ENCODE measurements around the gene UBAC2. TPM values are rescaled to one million over a fixed set of nuclear protein-coding genes. Genes with fewer than 3 reads are reported as not detected.
"Not testable (repeated sequence)": the region's sequence is repeated elsewhere in the genome, so short reads cannot be mapped to it uniquely, and the experiment has no call there.

UBAC2 gene
- total RNA-seq, 1 donor from 2014 or later = 87.7 TPM

GRCh38 chr13:99227909-99228688 is 27.4 kb downstream of the UBAC2 start:
- Histone ChIP-seq H3K4me2 (no peak overlapping the region), H3K27me3 (no peaks in the 10 kb centered on the region), H3K79me2 (ENCODE audit: low read depth) (peaks cover 96% of the 10 kb centered on the region), H3K4me3 (no peak overlapping the region), H3K36me3 (no peaks in the 10 kb centered on the region), H3F3A (ENCODE audit: low read depth) (no peaks in the 10 kb centered on the region), H3K27ac (no peak overlapping the region), H3K9me3 (ENCODE audit: low read depth) (no peaks in the 10 kb centered on the region), H3K4me1 (peaks cover 17% of the 10 kb centered on the region), H3K9ac (no peak overlapping the region), H4K20me1 (ENCODE audit: low read depth) (peaks cover 57% of the 10 kb centered on the region), H2AFZ (replicated peaks) (no peak overlapping the region)
- H3K4me1 Mint-ChIP-seq = peaks cover 8% of the 10 kb centered on the region
- H3K4me3 Mint-ChIP-seq = no peak overlapping the region
- TF ChIP-seq EZH2 (IDR thresholded peaks at IDR 0.05) = no peak
- no peak for TF ChIP-seq CTCF (IDR thresholded peaks at IDR 0.05)
- TF ChIP-seq EZH2phosphoT487 (IDR thresholded peaks at IDR 0.05) = no peak
- H3K27ac Mint-ChIP-seq = no peak overlapping the region
- no peaks in the 10 kb centered on the region for H3K27me3 Mint-ChIP-seq (ENCODE audit: insufficient read depth, low read depth)
- H3K9me3 Mint-ChIP-seq = peaks cover 8% of the 10 kb centered on the region
- peaks cover 21% of the 10 kb centered on the region for H3K36me3 Mint-ChIP-seq
- DNase-seq (ENCODE audit: low spot score) = no peak

GRCh38 chr13:99228737-99229691 is 28.4 kb downstream of the UBAC2 start:
- DNase-seq (ENCODE audit: low spot score) = no peak
- no peak overlapping the region for H2AFZ ChIP-seq (replicated peaks)
- peaks cover 95% of the 10 kb centered on the region for H3K79me2 ChIP-seq (ENCODE audit: low read depth)
- H3K4me2 ChIP-seq = no peak overlapping the region
- Mint-ChIP-seq H3K4me3 (no peak overlapping the region), H3K27ac (no peak overlapping the region), H3K9me3 (no peaks in the 10 kb centered on the region), H3K36me3 (peaks cover 18% of the 10 kb centered on the region), H3K27me3 (ENCODE audit: insufficient read depth, low read depth) (no peaks in the 10 kb centered on the region), H3K4me1 (peaks cover 8% of the 10 kb centered on the region)
- no peaks in the 10 kb centered on the region for H3F3A ChIP-seq (ENCODE audit: low read depth)
- peaks cover 12% of the 10 kb centered on the region for H3K4me1 ChIP-seq
- H4K20me1 ChIP-seq (ENCODE audit: low read depth) = peaks cover 53% of the 10 kb centered on the region
- H3K4me3 ChIP-seq = no peak overlapping the region
- no peak overlapping the region for H3K27ac ChIP-seq
- no peaks in the 10 kb centered on the region for H3K27me3 ChIP-seq
- H3K36me3 ChIP-seq = no peaks in the 10 kb centered on the region
- no peak overlapping the region for H3K9ac ChIP-seq
- H3K9me3 ChIP-seq (ENCODE audit: low read depth) = no peaks in the 10 kb centered on the region
- TF ChIP-seq CTCF (IDR thresholded peaks at IDR 0.05) = no peak

- H3K9me3 ChIP-seq (ENCODE audit: low read depth); H2AFZ ChIP-seq (replicated peaks); H3K9ac ChIP-seq; H3K27ac ChIP-seq; DNase-seq (ENCODE audit: low spot score); H3K4me3 Mint-ChIP-seq; H3K4me2 ChIP-seq; H3K9me3 Mint-ChIP-seq; H3K27ac Mint-ChIP-seq; H3K27me3 Mint-ChIP-seq (ENCODE audit: insufficient read depth, low read depth); H3K4me1 ChIP-seq; H3F3A ChIP-seq (ENCODE audit: low read depth); H3K4me1 Mint-ChIP-seq; H3K36me3 ChIP-seq; H3K27me3 ChIP-seq; H3K4me3 ChIP-seq: not testable (repeated sequence)
- peaks cover 18% of the 10 kb centered on the region for H3K36me3 Mint-ChIP-seq
- Histone ChIP-seq H3K79me2 (ENCODE audit: low read depth) (peaks cover 93% of the 10 kb centered on the region), H4K20me1 (ENCODE audit: low read depth) (peaks cover 52% of the 10 kb centered on the region)
Observed at GRCh38 chr13:99230588-99230987, 29.9 kb downstream of the UBAC2 start.

Data from neural progenitor cell (in vitro differentiated cells).